HG03108 (cell line): ENCODE data around the gene FAM241A.
A peak's percentile ranks its signal among the peaks of the same experiment; 100 is the strongest.

Experiments used
- ATAC-seq: cut with Tn5 transposase; IDR thresholded peaks from one replicate; pipeline ENCODE4 v1.9.1; 2021; ENCODE audit warnings: moderate library complexity; ENCODE audit not compliant: unreplicated experiment

The FAM241A gene

DNA sequence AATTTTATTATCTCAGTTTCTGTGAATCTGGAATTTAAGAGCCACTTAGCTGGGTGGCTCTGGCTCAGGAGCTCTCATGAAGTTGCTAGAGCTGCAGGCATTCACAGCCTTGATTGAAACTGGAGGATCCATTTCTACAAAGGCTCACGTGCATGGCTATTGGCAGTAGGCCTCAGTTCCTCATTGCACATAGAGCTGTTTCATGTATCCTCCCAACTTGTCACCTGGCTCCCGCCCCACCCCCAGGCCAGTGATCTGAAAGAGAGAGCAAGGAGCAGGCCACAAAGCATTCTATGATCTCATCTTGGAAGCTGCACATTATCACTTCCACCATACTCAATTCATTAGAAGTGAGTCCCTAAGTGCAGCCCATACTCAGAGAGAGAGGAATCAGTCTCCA is 67.8 kb downstream of the FAM241A start:
- ATAC-seq: no peak

DNA sequence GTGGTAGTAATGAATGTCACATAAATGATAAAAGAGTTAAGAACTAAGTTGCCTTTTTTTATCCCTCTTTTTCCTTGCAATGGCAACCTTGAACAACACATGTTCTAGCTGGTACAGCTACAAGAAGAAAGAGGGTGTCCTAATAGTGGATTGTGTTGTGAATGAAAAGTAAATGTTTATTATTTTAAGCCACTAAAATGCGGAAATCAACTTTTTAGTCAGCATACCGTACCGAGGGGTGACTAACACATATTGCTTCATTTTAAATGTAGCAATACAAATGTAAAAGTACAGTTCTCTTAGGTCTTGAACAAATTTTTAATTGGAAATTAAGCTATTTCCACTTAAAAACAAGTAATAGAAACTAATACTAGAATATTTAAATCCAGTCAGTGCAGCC is 68.6 kb downstream of the FAM241A start:
- ATAC-seq: no peak

DNA sequence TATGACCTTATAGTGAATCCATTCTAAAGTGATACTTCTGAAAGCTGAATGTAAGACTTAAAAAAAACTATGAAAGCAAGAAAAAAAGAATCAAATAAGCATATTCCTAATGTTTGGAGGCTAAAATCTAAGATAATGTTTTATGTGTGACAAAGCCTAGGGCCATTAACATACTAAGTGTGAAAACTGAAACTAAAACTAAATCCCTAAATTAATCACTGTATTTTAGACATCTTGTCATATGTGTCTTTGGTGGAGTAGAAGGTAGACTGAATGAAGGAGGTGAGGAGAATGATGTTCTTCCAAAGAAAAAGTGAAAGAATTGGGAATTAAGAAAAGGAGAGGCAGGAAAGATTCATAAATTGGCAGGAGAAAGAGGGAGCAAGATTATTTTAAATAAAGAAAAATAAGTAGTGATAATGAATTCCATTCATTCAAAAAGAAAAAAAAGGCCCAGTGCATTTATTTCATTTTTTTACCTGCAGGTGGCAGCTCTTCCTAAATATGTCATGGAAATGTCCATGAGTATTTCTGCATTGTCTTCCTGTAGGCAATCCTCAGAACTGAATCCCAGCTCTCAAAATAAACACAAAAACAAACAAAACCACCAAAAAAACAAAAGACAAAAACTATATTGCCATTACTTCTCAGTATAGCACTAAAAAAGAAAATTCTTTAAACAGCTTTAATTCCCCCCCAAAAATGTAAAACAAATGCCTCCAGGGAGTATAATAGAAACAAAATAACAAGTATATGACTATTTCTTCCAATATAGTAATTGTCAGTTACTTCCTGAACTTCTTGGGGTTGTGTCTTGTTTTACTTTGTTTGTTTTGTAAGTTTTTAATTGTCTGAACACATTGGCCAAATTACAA is 69.4 kb downstream of the FAM241A start:
- ATAC-seq: no peak

DNA sequence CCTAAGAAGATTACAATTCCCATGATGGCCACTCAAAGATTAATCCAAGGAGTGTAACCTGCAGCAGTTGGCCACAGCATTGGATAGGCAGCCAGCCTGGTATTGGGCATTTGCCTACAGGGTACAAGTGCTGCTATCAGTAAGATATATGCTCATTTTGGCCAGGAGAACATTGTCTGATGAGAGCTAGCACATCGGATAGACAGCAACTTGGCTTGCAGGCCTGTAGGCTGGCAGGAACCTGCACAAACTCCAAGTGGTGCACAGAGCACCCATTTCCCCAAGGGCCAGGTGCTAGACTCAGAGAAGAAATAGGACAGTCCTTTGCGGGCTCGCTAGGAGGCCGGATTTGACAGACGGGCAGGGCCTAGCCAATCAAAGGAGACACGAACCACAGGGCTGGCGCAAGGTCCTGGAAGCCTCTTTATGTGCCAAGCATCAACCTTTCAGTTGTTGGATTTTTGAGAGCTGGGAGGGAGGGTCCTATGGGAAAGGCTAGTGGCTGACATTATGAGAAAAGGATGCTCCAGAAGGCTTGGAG is 74.6 kb downstream of the FAM241A start:
- ATAC-seq: no peak

DNA sequence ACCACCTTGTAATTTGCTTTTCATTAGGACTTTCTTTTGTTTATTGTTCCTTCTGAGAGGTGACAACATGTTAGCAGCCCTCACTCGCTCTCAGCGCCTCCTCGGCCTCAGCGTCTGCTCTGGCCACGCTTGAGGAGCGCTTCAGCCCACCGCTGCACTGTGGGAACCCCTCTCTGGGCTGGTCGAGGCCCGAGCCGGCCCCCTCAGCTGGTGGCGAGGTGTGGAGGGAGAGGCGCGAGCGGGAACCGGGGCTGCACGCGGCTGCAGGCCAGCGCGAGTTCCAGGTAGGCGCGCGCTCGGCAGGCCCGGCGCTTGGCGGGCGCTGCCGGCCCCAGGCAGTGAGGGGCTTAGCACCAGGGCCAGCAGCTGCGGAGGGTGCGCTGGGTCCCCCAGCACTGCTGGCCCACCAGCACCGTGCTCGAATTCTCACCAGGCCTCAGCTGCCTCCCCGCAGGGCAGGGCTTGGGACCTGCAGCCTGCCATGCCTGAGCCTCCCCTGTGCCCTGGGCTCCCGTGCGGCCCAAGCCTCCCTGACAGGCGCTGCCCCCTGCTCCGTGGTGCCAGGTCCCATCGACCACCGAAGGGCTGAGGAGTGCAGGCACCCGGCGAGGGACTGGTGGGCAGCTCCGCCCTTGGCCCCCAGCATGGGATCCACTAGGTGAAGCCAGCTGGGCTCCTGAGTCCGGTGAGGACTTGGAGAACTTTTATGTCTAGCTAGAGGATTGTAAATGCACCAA is 77.1 kb downstream of the FAM241A start:
- no peak for ATAC-seq

DNA sequence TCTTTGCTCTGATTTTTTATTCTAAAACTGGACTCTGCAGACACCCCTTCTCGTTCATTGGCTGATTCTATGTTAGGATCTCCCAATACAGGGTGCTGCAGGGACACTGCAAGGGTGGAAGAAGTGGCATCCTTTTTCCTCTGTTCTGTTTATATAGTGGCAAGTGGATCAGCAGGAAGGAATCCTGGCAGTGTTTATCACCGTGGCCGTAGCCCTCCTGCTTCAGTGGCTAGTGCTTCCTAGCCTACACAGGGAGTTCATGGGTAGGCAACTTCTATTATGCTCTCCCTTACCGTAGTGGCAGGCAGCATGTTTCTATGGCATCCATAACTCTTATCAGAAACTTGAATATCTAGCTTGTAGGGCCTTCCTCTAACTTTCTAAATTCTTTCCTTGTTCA is 79.9 kb downstream of the FAM241A start:
- no peak for ATAC-seq

DNA sequence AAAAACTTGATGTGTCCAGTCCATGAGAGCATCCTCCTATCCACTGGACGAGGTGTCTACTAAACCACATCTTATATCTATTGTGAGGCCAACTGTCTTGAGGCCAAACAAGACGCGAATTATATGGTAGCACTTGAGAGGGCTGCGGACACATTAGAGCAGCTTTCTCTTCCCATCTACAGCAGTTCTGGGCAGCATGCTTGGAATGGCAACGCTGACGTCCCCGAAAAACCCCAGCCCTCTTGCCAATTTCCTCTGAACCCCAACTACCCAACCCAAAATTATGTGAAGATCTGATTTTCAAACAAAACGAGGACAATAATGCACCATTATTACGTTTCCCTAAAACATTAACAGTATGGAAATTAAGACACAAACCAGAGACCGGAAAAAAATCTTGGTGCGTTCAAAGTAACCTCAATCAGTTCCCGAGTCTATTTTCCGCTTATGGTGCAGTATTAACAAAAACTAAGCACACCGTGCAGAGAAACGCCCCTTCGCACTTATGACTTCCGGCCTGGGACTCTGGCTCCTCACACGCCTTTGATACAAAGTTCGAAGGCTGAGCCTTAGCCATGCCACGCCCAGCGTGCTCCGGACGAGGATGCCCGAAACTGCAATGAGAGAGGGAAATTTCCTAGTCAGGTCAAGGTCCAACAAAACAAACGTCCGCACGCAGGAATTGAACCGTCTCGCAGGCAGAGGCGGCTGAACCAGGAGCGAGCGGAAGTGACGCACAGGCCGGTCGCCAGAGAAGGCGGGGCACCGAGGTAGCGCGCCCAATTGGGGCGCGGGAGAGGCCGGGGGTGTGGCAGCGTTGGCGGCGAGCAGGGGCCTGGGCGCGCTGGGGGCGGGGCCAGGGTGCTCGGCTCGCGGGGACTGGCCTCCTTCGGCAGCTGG is 85.9 kb downstream of the FAM241A start:
- ATAC-seq: peak; percentile 83

DNA sequence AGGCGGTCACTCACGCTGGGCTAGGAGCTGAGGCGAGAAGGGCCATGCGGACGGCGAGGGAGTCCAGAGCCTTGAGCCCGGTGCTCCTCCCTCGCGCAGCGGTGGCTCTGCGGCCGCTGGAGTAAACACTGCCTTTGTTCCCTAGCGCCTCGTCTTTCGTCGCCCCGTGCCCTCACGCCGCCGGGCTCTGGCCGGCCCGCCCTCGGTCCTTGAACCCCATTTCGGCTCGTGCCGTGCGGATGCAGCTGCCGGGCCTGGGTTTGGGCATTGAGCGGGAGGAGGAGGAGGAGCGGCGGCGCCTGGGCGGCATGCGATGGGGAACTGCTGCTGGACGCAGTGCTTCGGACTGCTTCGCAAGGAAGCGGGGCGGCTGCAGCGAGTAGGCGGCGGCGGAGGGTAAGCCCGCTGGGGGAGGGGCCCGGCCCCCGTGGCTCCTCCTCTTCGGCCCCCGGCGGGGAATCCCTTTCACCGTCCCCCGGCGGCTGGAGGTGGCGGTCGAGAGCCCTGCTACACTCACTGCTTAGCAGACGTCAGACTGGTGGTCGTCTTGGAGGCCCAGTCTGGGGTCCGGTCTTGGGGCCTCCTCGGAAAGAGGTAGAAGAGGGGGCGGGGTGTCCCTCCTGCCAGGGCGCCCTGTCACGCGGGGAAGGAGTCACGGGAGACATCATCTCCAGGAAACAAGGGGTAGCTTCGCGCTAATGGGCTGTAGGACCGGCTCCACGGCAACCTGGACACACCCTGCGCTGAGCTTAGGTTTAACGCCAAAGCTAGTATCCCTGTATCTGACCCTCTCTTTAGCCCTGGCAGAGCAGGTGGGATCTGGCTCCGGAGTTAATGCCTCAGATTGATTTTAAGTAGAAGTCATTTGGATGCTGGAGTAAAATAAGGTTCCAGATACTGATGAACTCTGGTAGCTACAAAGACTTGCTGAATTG is 86.8 kb downstream of the FAM241A start, which contains the start of gene AP1AR:
Gene AP1AR, plus strand, starts transcription at position 9 of the 935 bp plus-strand sequence. Its CDS starts 305 bp downstream, at position 314.
- peak; percentile 52 for ATAC-seq

DNA sequence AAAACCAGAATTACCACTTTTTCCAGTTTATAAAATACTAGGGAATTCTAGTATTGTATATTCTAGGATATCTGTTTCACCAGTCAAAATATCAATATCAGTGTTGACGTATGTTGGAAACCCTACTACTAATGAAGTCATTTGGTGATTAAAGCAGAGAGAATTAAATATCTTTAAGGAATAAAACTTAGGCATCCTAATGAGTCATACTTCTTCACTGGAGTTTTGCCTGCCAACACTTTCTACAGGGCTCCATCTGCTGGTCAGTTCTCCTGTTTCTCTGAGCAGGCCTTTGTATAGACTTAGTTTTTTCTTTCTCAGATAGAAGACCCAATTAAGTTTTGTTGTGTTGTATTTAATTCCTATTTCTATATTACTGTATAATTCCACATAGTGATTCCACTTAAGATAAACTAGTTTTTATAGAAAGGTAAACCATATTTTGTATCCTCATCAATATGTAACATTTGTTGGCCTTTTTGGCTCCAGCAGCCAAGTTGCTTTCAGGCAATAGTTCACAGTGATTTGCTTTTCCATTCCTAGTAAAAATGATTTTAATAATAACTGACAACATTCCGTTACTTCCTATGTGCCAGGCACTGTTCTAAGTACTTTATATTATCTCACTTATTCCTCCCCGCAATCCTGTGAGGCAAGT is 89.8 kb downstream of the FAM241A start:
- no peak for ATAC-seq

DNA sequence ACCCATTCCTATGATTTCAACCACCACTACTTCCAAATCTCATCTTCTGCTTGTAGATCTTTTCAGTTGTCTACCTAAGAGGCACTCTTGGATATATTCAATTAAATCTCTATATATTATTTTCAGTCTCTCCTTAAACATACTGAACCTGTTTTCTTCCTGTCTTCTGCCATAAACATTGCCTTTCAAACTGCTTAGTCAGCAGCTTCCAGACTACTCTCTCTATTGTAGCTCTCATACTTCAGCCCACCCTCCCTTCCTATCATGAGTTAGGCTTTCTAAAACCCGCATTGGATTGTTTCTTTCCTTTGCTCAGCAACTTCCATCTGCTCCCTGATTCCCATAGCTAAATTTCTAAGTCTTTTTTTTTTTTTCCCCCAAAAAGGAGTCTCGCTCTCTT is 90.8 kb downstream of the FAM241A start:
- ATAC-seq: no peak

DNA sequence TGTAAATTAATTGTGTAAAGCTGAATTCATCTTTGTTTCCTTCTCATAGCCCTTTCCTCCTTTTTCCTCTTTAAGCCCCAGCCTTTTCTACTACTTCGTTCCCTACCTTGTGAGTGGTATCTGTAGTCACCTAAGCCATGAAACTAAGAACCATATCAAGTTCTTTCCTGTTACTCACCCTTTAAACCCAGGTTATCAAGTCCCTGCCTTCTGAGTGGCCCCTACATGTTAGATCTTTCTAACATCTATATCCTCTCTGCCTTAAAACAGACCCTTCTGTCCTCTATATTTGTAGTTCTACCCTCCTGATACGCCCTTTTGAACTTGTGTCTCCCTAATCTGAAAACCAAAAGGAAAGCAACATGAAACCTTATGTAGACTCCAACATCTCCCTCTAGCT is 93.6 kb downstream of the FAM241A start:
- no peak for ATAC-seq
